ENCODE data around the gene USP13.

USP13 gene

GRCh38 chr3:179806177-179806576 lies 153.3 kb downstream of the USP13 start:
- no peak for DNase-seq

GRCh38 chr3:179807588-179807987 lies 154.7 kb downstream of the USP13 start:
- DNase-seq = no peak

DNA sequence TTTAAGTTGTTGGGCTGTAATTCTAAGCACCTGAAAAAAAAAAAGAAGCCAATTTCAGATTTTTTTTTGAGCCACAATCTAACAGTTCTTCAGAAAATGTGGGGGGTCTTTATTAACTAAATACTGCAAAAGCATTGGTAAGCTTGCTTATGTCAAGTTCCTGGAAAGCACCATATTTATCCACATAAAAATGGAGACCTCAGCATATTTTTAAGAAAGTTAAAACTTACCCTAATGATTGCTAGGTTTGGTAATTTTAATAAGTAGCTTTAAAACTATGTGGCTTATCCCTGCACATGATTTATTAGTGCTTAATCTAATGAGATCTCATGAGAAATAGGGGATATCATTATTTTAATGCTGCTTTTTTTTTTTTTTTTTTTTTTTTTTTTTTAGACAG lies 156.8 kb downstream of the USP13 start:
- no peak for DNase-seq

DNA sequence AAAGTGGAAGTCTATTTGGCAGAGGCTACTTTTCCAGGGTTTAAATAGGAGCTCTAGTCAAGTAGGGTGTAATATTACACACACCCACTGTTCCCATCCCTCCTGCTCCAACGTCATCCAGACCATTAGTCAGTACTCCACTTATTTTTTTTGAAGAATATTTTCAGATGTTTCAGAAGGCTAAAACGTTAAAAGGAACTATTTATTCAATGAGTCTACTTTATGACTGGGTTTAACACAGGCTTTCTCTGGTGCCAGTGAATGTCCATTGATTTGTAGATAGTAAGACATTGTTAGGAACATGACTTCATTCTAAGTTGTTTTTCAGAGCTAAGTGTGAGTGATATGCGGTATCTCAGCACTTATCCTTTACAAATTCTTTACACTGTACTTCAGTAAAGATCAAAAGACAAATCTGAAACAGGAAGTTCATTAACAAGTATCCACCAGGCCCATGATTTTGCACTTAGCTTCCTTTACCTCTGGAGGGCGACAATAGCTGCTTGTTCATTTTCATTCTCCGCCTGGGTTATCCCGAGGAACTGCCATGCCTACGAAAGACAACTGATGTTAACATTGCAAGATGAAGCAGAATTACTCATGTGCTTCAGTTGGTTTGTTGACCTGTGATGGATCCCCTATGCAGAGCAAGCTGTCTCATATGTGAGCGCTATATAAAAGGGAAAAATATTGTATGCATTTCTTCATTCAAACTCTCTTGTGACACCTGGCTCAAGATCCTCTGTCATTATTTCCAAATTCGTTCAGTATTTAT lies 158.7 kb downstream of the USP13 start:
- peak; percentile 45 for DNase-seq

DNA sequence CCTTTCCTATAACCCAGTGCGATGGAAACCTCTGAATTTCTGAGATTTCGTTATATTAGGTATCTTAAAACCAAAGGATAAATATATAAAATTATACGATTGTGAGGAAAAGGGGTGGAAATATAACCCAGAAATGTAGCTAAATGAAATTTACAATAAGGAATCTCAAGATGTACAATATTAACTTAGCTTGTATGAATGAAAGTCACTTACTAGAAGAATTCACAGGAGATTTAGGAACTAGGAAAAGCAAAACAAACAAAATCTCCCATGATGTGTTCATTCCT lies 159.2 kb downstream of the USP13 start:
- no peak for DNase-seq

DNA sequence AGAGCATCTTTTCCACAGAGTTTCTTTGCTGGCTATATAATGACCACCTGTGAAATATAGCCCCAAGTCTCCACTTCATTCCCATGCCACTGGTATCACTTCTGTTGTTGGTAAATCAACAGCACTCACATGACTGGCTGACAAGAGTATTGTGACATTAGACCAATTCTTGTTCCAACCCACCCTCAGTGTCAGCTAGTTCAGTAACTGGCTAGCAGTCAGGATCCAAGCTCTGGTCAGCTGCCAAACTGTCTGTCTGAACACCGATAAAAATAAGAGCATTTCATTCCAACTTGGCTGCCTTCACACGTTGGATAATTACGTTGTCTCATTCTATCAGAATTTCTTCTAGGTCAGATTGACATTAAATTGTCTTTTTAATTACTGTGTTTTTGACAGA lies 166.5 kb downstream of the USP13 start:
- no peak for DNase-seq

GRCh38 chr3:179822296-179822695 lies 169.5 kb downstream of the USP13 start:
- no peak for DNase-seq

DNA sequence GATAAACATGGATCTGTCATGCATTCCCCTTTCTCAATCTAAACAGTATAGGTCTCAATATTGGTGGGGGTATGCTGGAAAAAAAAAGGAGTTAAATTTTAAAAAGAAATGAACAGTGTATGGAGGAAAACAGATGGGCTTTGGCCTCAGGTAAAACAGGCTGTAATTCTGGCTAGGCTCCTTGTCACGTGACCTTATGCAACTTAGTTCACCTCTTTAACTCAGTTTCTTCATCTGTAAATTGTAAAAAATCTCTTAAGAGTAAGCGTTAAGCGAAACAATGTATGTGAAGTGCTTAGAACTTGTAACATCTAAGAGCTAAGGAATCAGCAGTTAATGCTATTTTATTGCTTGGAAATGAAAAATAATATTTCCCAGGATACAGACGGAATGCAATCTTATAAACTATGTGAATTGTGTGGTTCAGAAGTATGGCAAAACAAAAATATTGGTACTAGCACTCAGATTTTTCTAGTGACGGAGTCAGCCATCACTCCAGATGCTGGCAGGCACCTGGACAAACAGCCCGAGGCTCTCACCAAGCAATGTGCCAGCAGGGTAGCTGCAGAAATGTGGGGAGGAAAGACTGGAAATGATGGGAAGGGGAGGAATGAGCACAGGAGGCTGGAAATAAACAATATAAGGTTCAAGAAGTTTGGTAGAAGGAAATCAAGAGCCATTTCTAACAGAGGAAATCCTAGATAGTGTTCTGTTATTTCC lies 172.8 kb downstream of the USP13 start:
- DNase-seq = no peak

GRCh38 chr3:179826247-179826637 lies 173.4 kb downstream of the USP13 start:
- DNase-seq = no peak

DNA sequence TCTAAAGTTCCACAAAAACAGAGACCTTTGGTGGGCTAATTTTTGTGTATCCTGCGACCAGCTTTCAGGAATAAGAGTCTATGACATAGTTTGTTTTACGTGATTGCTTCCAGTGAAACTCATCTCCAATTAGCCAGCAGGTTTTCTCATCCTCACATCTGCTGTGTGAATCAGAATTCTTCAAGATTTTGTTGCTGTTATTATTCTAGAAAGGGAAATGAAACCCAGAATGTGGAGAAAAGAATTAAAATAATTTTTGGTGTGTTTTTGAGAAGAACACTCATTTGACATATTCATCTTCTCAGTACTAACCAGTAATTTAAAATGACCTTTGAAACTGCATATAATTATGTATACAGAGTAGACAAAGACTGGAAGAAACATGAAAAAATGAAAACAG lies 175.9 kb downstream of the USP13 start:
- DNase-seq = no peak

DNA sequence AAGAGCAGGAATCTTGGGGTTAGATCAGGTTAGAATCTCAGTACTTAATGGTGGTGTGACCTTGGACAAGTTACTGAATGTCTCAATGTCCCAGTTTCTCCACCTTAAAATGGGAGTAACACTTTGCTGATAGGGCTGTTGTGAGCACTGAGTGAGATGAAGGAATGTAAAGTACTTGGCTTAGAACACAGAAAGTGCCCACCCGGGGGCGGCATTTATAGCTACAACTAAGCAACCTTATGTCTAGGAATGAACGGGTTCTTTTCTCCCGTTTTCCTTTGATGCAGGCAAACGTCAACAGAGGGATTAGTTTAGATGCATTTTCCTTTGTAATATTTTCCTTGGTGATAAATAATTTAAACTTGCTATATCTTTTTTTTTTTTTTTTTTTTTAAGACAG lies 176.6 kb downstream of the USP13 start:
- DNase-seq = no peak

DNA sequence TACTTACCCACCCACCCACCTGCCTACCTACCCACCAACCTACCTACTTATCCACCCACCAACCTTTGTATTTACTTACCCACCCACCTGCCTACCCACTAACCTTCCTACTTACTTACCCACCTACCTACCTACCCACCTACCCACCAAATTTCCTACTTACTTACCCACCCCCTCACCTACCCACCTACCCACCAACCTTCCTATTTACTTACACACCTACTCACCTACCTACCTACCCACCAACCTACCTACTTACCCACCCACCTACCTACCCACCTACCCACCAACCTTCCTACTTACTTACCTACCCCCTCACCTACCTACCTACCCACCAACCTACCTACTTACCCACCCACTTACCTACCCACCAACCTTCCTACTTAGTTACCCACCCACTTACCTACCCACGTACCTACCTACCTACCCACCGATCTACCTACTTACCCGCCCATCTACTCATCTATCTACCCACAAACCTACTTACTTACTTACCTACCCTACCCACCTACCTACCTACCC lies 179.6 kb downstream of the USP13 start:
- DNase-seq = no peak

GRCh38 chr3:179833294-179833693 lies 180.5 kb downstream of the USP13 start:
- no peak for DNase-seq

GRCh38 chr3:179837374-179837773 lies 184.5 kb downstream of the USP13 start:
- no peak for DNase-seq
